Gastrocnemius medialis (tissue), 4 donors: Measurements from ENCODE around the gene UNC13B.

ENCODE experiments used
- CTCF ChIP-seq, 5 experiments: fragments of 450-650 bp in 3 of 5; fragments of 200-600 bp in 2 of 5; sonication (generic) in 2 of 5; IDR thresholded peaks in 4 of 5; conservative IDR thresholded peaks in 1 of 5; 1 replicate in 4 of 5; 2 replicates in 1 of 5; pipeline ENCODE4 v1.5.1; 2016 to 2019; ENCODE audit warnings: antibody characterized with exemption in 5 of 5, mild to moderate bottlenecking in 3 of 5, moderate library complexity in 3 of 5
- POLR2A ChIP-seq, 2 donors: fragments of 450-650 bp; IDR thresholded peaks; one replicate each; pipeline ENCODE4 v1.6.1; 2017; ENCODE audit warnings: antibody characterized with exemption in 2 of 2, mild to moderate bottlenecking in 2 of 2, moderate library complexity in 2 of 2

GRCh38 chr9:35303567-35303966 is 141.8 kb downstream of the UNC13B start:
- TF ChIP-seq CTCF (IDR thresholded peaks at IDR 0.05 in 4 of 5, conservative IDR thresholded peaks at IDR 0.05 in 1 of 5) (no peak), POLR2A (IDR thresholded peaks at IDR 0.05) (no peak)
